ENCODE measurements around the gene GABRG3. TPM values are rescaled to one million over a fixed set of nuclear protein-coding genes. Genes with fewer than 3 reads are reported as not detected.
"Not testable (repeated sequence)": the region's sequence is repeated elsewhere in the genome, so short reads cannot be mapped to it uniquely, and the experiment has no call there.

The GABRG3 gene
- total RNA-seq, 4 donors from 2014 or later: not detected

GRCh38 chr15:26983822-26984221 is 12.8 kb downstream of the GABRG3 start:
- no peaks in the 10 kb centered on the region for H3K4me1 ChIP-seq
- WGBS: 85% methylated on average over 8 of the region's 8 CpGs
- DNase-seq (ENCODE audit: extremely low spot score): no peak
- H3K36me3 ChIP-seq: no peaks in the 10 kb centered on the region
- no peak overlapping the region for H3K4me3 ChIP-seq
- TF ChIP-seq POLR2A (IDR thresholded peaks at IDR 0.05; ENCODE audit: low read depth) (no peak), CTCF (IDR thresholded peaks at IDR 0.05) (no peak), EP300 (IDR thresholded peaks at IDR 0.05) (no peak), POLR2AphosphoS5 (IDR thresholded peaks at IDR 0.05) (no peak)
- no peaks in the 10 kb centered on the region for H3K27me3 ChIP-seq
- no peaks in the 10 kb centered on the region for H3K9me3 ChIP-seq
- intact Hi-C loops (cut with DNase I): no loop called here
- no peak overlapping the region for H3K27ac ChIP-seq (replicated peaks in 1 of 4)

GRCh38 chr15:26985050-26985449 is 14.1 kb downstream of the GABRG3 start:
- no peaks in the 10 kb centered on the region for H3K27me3 ChIP-seq
- no peak overlapping the region for H3K4me3 ChIP-seq
- H3K27ac ChIP-seq (replicated peaks in 1 of 4): no peak overlapping the region
- no peaks in the 10 kb centered on the region for H3K9me3 ChIP-seq
- no peaks in the 10 kb centered on the region for H3K4me1 ChIP-seq
- DNase-seq (ENCODE audit: extremely low spot score): no peak
- TF ChIP-seq POLR2AphosphoS5 (IDR thresholded peaks at IDR 0.05): no peak
- 94% methylated on average over 3 of the region's 4 CpGs for WGBS
- intact Hi-C loops (cut with DNase I): no loop called here
- H3K36me3 ChIP-seq: no peaks in the 10 kb centered on the region

- Histone ChIP-seq H3K4me1 (no peaks in the 10 kb centered on the region), H3K27me3 (no peaks in the 10 kb centered on the region), H3K36me3 (no peaks in the 10 kb centered on the region), H3K9me3 (peaks cover 0 to 12% (median 7%) of the 10 kb centered on the region in 4 donors), H3K4me3 (no peak overlapping the region), H3K27ac (replicated peaks in 1 of 4) (no peak overlapping the region)
- intact Hi-C loops (cut with DNase I): no loop called here
- TF ChIP-seq POLR2A (IDR thresholded peaks at IDR 0.05; ENCODE audit: low read depth): no peak
- no peak for TF ChIP-seq EP300 (IDR thresholded peaks at IDR 0.05)
- TF ChIP-seq POLR2AphosphoS5 (IDR thresholded peaks at IDR 0.05): no peak
- no peak for TF ChIP-seq CTCF (IDR thresholded peaks at IDR 0.05)
- 84% methylated on average over 2 of the region's 2 CpGs for WGBS
- DNase-seq (ENCODE audit: extremely low spot score): no peak
Observed at GRCh38 chr15:26996250-26996649, 25.3 kb downstream of the GABRG3 start.

DNA sequence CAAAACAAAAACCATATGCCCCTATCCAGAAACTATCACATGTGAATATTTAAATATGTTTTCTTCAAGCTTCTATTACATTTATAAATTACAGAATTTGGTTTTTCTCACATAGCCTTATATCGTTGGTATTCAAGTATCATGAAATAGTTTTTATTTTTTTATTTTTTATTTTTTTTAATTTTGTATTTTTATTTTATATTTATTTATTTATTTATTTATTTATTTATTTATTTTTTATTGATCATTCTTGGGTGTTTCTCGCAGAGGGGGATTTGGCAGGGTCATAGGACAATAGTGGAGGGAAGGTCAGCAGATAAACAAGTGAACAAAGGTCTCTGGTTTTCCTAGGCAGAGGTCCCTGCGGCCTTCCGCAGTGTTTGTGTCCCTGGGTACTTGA is 32.0 kb downstream of the GABRG3 start:
- intact Hi-C loops (cut with DNase I); H3K27me3 ChIP-seq; H3K4me3 ChIP-seq; H3K36me3 ChIP-seq; H3K27ac ChIP-seq (replicated peaks in 1 of 4); H3K4me1 ChIP-seq; DNase-seq (ENCODE audit: extremely low spot score); H3K9me3 ChIP-seq: not testable (repeated sequence)
- 91% methylated on average over 3 of the region's 4 CpGs for WGBS

GRCh38 chr15:27004226-27004625 is 33.2 kb downstream of the GABRG3 start:
- H3K4me3 ChIP-seq; intact Hi-C loops (cut with DNase I); H3K27ac ChIP-seq (replicated peaks in 1 of 4); H3K36me3 ChIP-seq; DNase-seq (ENCODE audit: extremely low spot score); H3K4me1 ChIP-seq; H3K9me3 ChIP-seq; H3K27me3 ChIP-seq: not testable (repeated sequence)
- 97% methylated on average over 23 of the region's 24 CpGs for WGBS

GRCh38 chr15:27017168-27017809 is 46.3 kb downstream of the GABRG3 start:
- no peak overlapping the region for H3K27ac ChIP-seq (replicated peaks in 1 of 4)
- peaks cover 0 to 4% (median 3%) of the 10 kb centered on the region in 4 donors for H3K9me3 ChIP-seq
- no peaks in the 10 kb centered on the region for H3K4me1 ChIP-seq
- no peak for TF ChIP-seq POLR2AphosphoS5 (IDR thresholded peaks at IDR 0.05)
- TF ChIP-seq EP300 (IDR thresholded peaks at IDR 0.05): no peak
- TF ChIP-seq POLR2A (IDR thresholded peaks at IDR 0.05; ENCODE audit: low read depth): no peak
- TF ChIP-seq CTCF (IDR thresholded peaks at IDR 0.05): peak in 2 of 3 experiments; percentile 14 to 54
- DNase-seq (ENCODE audit: extremely low spot score): no peak
- intact Hi-C loops (cut with DNase I): loop anchor here (2.0 kb wide), 1 partner anchor 126 kb away; no protein-coding TSS in a partner anchor
- H3K4me3 ChIP-seq: no peak overlapping the region
- WGBS: 43% methylated on average over 10 of the region's 10 CpGs
- peaks cover 0 to 3% (median 0%) of the 10 kb centered on the region in 4 donors for H3K27me3 ChIP-seq
- no peaks in the 10 kb centered on the region for H3K36me3 ChIP-seq
